HL-60 (cell line): ENCODE results near the gene SRGAP2C.
"Not testable (repeated sequence)": the region's sequence is repeated elsewhere in the genome, so short reads cannot be mapped to it uniquely, and the experiment has no call there.

Experiments used
- CTCF ChIP-seq: IDR thresholded peaks from one replicate; pipeline ENCODE4 v1.5.1; 2011; ENCODE audit warnings: low read length, control low read depth, inconsistent platforms; ENCODE audit not compliant: insufficient read depth
- GABPA ChIP-seq: IDR thresholded peaks from 2 replicates; pipeline ENCODE4 v1.6.1; 2012; ENCODE audit warnings: low read depth

GRCh38 chr1:121356819-121357218 lies 172.0 kb downstream of the SRGAP2C start:
- not testable (repeated sequence) for TF ChIP-seq CTCF, GABPA
